NCI-H146 (cell line): ENCODE data around the gene LANCL2.
"Not testable (repeated sequence)": the region's sequence is repeated elsewhere in the genome, so short reads cannot be mapped to it uniquely, and the experiment has no call there.

Experiments
- DNase-seq: peaks from one replicate; lab custom pipeline; 2025; lab: John Stamatoyannopoulos, UW

Gene LANCL2

GRCh38 chr7:55405856-55406541 is 40.9 kb downstream of the LANCL2 start:
- DNase-seq = no peak

- DNase-seq = no peak
These were observed 44.5 kb downstream of the LANCL2 start for GRCh38 chr7:55409482-55410225.

GRCh38 chr7:55410667-55411239 is 45.6 kb downstream of the LANCL2 start:
- no peak for DNase-seq

GRCh38 chr7:55411844-55412243 is 46.7 kb downstream of the LANCL2 start:
- no peak for DNase-seq

- DNase-seq = peak; percentile 15
These were observed 48.3 kb downstream of the LANCL2 start for GRCh38 chr7:55413442-55413841.

GRCh38 chr7:55415173-55415778 is 50.1 kb downstream of the LANCL2 start:
- DNase-seq = peak; percentile 74

GRCh38 chr7:55417456-55417855 is 52.3 kb downstream of the LANCL2 start:
- DNase-seq = not testable (repeated sequence)

GRCh38 chr7:55420530-55420929 is 55.4 kb downstream of the LANCL2 start:
- peak; percentile 69 for DNase-seq

GRCh38 chr7:55423277-55423711 is 58.2 kb downstream of the LANCL2 start:
- no peak for DNase-seq

- no peak for DNase-seq
These were observed 58.8 kb downstream of the LANCL2 start for GRCh38 chr7:55423891-55424290.

- no peak for DNase-seq
These were observed 60.1 kb downstream of the LANCL2 start for GRCh38 chr7:55425141-55425752.

- DNase-seq = no peak
These were observed 61.5 kb downstream of the LANCL2 start for GRCh38 chr7:55426676-55427075.

- no peak for DNase-seq
These were observed 62.2 kb downstream of the LANCL2 start for GRCh38 chr7:55427342-55427741.

- DNase-seq = no peak
These were observed 62.7 kb downstream of the LANCL2 start for GRCh38 chr7:55427800-55428199.

- DNase-seq = no peak
These were observed 64.8 kb downstream of the LANCL2 start for GRCh38 chr7:55429835-55430499.

- no peak for DNase-seq
These were observed 66.8 kb downstream of the LANCL2 start for GRCh38 chr7:55431898-55432297.

- no peak for DNase-seq
These were observed 67.4 kb downstream of the LANCL2 start for GRCh38 chr7:55432506-55432905.

GRCh38 chr7:55432939-55433784 is 68.0 kb downstream of the LANCL2 start:
- DNase-seq = peak; percentile 69

- no peak for DNase-seq
These were observed 70.3 kb downstream of the LANCL2 start for GRCh38 chr7:55435466-55435865.

- no peak for DNase-seq
These were observed 71.3 kb downstream of the LANCL2 start for GRCh38 chr7:55436457-55436856.

GRCh38 chr7:55437375-55437774 is 72.2 kb downstream of the LANCL2 start:
- DNase-seq = no peak
